ENCODE results near the gene DPEP2NB. TPM values are rescaled to one million over a fixed set of nuclear protein-coding genes. Genes with fewer than 3 reads are reported as not detected.
"Not testable (repeated sequence)": the region's sequence is repeated elsewhere in the genome, so short reads cannot be mapped to it uniquely, and the experiment has no call there.

Gene DPEP2NB
- total RNA-seq, 4 donors from 2014 or later: not detected

DNA sequence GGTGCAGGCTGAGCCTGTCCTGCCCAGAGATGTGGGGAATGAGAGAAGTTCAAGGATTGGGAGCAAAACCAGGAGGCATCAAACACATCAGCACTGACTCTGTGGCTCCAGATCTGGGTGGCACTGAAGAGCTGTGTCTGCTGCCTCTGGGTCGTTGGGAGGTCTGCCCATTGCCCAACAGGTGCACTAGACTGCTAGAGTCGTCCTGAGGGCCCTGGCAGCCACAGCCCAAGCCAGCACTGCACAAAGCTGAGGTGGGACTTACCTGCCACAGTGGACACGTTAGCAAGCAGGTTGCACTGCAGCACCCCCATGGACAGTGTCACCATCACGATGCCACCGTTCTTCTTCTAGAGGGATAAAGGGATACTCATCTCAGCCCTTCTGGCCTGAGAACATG lies 38.7 kb downstream of the DPEP2NB start:
- Histone ChIP-seq H3K4me1 (no peaks in the 10 kb centered on the region), H3K27ac (no peak overlapping the region), H3K27me3 (peaks cover 6% of the 10 kb centered on the region), H3K36me3 (no peaks in the 10 kb centered on the region), H3K9me3 (no peaks in the 10 kb centered on the region), H3K4me3 (no peak overlapping the region)
- DNase-seq (ENCODE audit: low spot score in 2 of 2): no peak
- TF ChIP-seq POLR2AphosphoS5 (IDR thresholded peaks at IDR 0.05): no peak
- 40% methylated on average over 1 of the region's 5 CpGs for WGBS

DNA sequence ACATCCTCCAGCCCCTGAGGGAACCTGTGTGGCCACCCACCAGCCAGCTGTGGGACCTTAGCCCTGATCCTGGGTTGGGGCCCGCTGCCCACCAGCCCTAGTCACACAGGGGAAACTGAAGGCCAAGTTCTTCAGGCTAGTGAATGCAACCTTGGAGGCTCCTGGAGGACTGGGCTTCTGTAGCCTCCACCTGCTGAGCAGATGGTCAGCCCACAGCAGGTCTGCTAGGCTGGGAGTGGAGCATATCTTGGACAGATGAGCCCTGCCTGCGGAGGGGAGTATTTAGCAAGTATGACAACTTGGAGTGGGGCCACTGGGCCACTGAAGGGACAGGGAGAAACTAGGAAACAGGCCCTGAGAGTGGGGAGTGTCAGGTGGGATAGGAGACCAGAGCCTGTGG lies 39.5 kb downstream of the DPEP2NB start:
- Histone ChIP-seq H3K27ac (no peak overlapping the region), H3K9me3 (no peaks in the 10 kb centered on the region), H3K4me3 (no peak overlapping the region), H3K4me1 (no peaks in the 10 kb centered on the region), H3K36me3 (no peaks in the 10 kb centered on the region), H3K27me3 (peaks cover 6% of the 10 kb centered on the region)
- 100% methylated on average over 2 of the region's 2 CpGs for WGBS
- no peak for DNase-seq (ENCODE audit: low spot score in 2 of 2)
- TF ChIP-seq, protein P1, sequence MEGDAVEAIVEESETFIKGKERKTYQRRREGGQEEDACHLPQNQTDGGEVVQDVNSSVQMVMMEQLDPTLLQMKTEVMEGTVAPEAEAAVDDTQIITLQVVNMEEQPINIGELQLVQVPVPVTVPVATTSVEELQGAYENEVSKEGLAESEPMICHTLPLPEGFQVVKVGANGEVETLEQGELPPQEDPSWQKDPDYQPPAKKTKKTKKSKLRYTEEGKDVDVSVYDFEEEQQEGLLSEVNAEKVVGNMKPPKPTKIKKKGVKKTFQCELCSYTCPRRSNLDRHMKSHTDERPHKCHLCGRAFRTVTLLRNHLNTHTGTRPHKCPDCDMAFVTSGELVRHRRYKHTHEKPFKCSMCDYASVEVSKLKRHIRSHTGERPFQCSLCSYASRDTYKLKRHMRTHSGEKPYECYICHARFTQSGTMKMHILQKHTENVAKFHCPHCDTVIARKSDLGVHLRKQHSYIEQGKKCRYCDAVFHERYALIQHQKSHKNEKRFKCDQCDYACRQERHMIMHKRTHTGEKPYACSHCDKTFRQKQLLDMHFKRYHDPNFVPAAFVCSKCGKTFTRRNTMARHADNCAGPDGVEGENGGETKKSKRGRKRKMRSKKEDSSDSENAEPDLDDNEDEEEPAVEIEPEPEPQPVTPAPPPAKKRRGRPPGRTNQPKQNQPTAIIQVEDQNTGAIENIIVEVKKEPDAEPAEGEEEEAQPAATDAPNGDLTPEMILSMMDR (IDR thresholded peaks at IDR 0.05): no peak
- TF ChIP-seq POLR2A (IDR thresholded peaks at IDR 0.05) (no peak), POLR2AphosphoS5 (IDR thresholded peaks at IDR 0.05) (no peak), EP300 (IDR thresholded peaks at IDR 0.05) (no peak)

DNA sequence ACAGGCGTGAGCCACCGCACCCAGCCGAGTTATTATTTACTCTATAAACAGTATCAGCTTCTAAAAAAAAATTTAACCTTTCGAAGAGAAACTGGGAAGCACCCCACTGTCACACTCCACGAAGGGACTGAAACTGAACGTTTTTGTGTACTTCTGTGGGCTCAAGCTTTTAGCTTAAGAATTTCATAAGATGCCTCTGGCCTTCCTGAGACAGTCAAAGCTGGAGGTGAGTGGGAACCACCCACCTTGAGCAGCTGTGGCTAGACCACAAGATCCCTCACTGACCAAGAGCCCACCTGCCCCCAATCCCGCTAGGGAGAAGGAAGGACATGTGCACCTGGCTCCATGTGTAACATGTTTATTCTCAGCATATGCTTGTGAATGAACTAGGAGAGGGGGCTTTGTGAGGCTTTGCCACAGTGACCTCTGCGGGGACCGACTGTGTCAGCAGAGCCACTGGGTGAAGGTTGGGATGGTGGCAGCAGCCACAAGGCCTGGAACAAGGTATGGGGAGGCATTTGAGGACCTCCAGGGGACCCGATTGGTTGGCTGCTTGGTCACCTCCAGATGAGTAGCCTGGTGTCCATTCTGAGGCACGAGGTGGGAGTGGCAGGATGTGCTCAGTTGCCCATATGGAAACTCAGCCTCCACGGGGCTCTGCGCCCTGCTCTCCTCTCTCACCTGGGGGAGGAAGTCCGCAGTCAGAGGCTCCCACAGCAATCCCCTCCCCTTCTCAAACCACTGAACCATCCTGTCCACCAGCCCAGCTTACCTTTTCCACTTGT lies 40.2 kb downstream of the DPEP2NB start:
- 76% methylated on average over 12 of the region's 14 CpGs for WGBS
- TF ChIP-seq POLR2AphosphoS5 (IDR thresholded peaks at IDR 0.05) (no peak), EP300 (IDR thresholded peaks at IDR 0.05) (no peak), POLR2A (IDR thresholded peaks at IDR 0.05) (no peak)
- TF ChIP-seq, protein P1 (IDR thresholded peaks at IDR 0.05): no peak

DNA sequence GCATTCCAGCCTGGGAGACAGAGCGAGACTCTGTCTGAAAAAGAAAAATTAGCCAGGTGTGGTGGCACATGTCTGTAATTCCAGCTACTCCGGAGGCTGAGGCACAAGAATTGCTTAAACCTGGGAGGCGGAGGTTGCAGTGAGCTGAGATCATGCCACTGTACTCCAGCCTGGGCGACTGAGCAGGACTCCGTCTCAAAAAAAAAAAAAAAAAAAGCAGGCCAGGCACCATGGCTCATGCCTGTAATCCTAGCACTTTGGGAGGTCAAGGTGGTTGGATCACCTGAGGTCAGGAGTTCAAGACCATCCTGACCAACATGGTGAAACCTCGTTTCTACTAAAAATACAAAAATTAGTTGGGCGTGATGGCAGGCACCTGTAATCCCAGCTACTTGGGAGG lies 43.4 kb downstream of the DPEP2NB start:
- not testable (repeated sequence) for H3K9me3 ChIP-seq; H3K4me3 ChIP-seq; H3K27ac ChIP-seq; H3K27me3 ChIP-seq; DNase-seq (ENCODE audit: low spot score in 2 of 2); H3K36me3 ChIP-seq
- H3K4me1 ChIP-seq: peaks cover 13% of the 10 kb centered on the region
- 92% methylated on average over 7 of the region's 7 CpGs for WGBS

More for the DNA sequence above, 40.2 kb downstream of the DPEP2NB start:
- peaks cover 6% of the 10 kb centered on the region for H3K27me3 ChIP-seq
- no peak overlapping the region for H3K4me3 ChIP-seq
- H3K27ac ChIP-seq: no peak overlapping the region
- H3K9me3 ChIP-seq: no peaks in the 10 kb centered on the region
- DNase-seq (ENCODE audit: low spot score in 2 of 2): no peak
- no peaks in the 10 kb centered on the region for H3K36me3 ChIP-seq
- no peaks in the 10 kb centered on the region for H3K4me1 ChIP-seq

DNA sequence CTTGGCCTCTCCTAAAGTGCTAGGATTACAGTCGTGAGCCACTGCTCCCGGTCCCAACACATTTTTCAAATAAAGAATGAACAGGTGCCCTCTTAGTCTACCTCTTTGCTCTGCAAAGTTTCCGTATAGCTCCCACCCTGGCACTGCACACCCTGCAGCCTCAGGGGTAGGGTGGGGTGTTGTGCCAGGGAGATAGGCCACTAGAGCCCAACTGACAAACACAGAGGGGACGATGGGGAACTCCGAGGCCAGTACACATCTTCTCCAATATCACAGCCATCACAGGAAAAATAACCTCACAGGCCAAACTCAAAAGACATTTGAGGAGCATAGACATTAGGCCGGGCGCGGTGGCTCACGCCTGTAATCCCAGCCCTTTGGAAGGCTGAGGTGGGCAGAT lies 44.6 kb downstream of the DPEP2NB start:
- TF ChIP-seq EP300 (IDR thresholded peaks at IDR 0.05): no peak
- no peak for TF ChIP-seq POLR2A (IDR thresholded peaks at IDR 0.05)
- no peak for TF ChIP-seq POLR2AphosphoS5 (IDR thresholded peaks at IDR 0.05)
- Histone ChIP-seq H3K4me3 (no peak overlapping the region), H3K27me3 (no peaks in the 10 kb centered on the region), H3K9me3 (no peaks in the 10 kb centered on the region), H3K4me1 (peaks cover 25% of the 10 kb centered on the region), H3K27ac (no peak overlapping the region), H3K36me3 (no peaks in the 10 kb centered on the region)
- DNase-seq (ENCODE audit: low spot score in 2 of 2): no peak
- WGBS: 92% methylated on average over 9 of the region's 9 CpGs

DNA sequence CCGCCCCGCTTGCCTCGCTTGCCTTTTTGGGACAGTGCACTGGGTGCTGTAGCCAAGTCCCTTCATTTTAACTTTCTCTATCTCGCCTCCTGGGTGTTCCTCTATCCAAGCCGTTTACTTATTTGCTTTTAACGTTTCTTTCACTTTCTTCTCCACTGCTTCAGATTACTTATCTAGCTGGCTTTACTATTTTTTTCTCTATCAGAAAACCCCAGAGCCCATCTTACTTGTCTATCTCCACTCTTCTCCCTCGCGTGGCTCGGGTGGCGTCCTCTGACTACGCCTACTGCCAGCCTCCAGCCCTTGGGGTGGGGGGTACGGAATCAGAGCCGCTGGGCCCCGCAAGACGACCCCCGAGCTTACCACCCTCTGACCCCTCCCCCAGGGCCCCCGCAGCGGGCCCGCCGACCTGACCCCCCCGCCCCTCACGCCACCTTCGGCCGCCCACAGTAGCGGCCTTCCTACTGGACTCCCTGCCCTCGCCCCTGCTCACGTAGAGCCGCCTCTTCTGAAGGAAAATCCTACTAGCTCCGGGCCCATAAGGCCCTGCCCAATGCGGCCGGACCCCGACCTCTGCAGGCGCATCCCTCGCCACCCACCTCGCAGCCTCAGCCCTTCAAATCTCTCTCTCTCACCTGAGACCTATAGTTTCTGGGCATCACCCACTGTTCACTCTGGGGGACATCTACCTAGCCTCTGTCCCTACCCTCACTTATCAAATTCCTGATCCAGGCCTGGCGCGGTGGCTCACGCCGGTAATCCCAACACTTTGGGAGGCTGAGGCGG lies 46.3 kb downstream of the DPEP2NB start:
- peak overlapping the region; percentile 95 for H3K27ac ChIP-seq
- TF ChIP-seq POLR2AphosphoS5 (IDR thresholded peaks at IDR 0.05): no peak
- no peak for TF ChIP-seq POLR2A (IDR thresholded peaks at IDR 0.05)
- TF ChIP-seq, protein P1 (IDR thresholded peaks at IDR 0.05): no peak
- no peak for TF ChIP-seq EP300 (IDR thresholded peaks at IDR 0.05)
- peak overlapping the region; percentile 74 for H3K4me3 ChIP-seq
- 45% methylated on average over 37 of the region's 40 CpGs for WGBS
- peaks cover 38% of the 10 kb centered on the region for H3K4me1 ChIP-seq
- H3K9me3 ChIP-seq: no peaks in the 10 kb centered on the region
- DNase-seq (ENCODE audit: low spot score in 2 of 2): peak in 1 of 2 donors; percentile 64
- H3K36me3 ChIP-seq: no peaks in the 10 kb centered on the region
- H3K27me3 ChIP-seq: no peaks in the 10 kb centered on the region
